Measurements from ENCODE around the gene CDK17.
A peak's percentile ranks its signal among the peaks of the same experiment; 100 is the strongest.

CDK17 gene

GRCh38 chr12:96314723-96315122 lies 85.5 kb downstream of the CDK17 start:
- H3K4me3 Mint-ChIP-seq, result no peak overlapping the region
- H3K36me3 Mint-ChIP-seq (ENCODE audit: low read depth), result peaks cover 7% of the 10 kb centered on the region
- no peaks in the 10 kb centered on the region for H3K27me3 Mint-ChIP-seq
- H3K4me1 Mint-ChIP-seq, result peaks cover 27% of the 10 kb centered on the region
- DNase-seq (no peak), ATAC-seq (no peak)
- H3K9me3 Mint-ChIP-seq, result no peaks in the 10 kb centered on the region
- no peak overlapping the region for H3K27ac Mint-ChIP-seq

GRCh38 chr12:96313606-96314005 lies 86.6 kb downstream of the CDK17 start:
- H3K9me3 Mint-ChIP-seq, result no peaks in the 10 kb centered on the region
- peaks cover 13% of the 10 kb centered on the region for H3K36me3 Mint-ChIP-seq (ENCODE audit: low read depth)
- H3K27me3 Mint-ChIP-seq, result no peaks in the 10 kb centered on the region
- DNase-seq (no peak), ATAC-seq (no peak)
- peaks cover 30% of the 10 kb centered on the region for H3K4me1 Mint-ChIP-seq
- H3K4me3 Mint-ChIP-seq, result no peak overlapping the region
- H3K27ac Mint-ChIP-seq, result no peak overlapping the region

- no peaks in the 10 kb centered on the region for H3K27me3 Mint-ChIP-seq
- H3K9me3 Mint-ChIP-seq, result no peaks in the 10 kb centered on the region
- no peak overlapping the region for H3K27ac Mint-ChIP-seq
- no peak for DNase-seq
- ATAC-seq, result no peak
- H3K36me3 Mint-ChIP-seq (ENCODE audit: low read depth), result peaks cover 10% of the 10 kb centered on the region
- no peak overlapping the region for H3K4me3 Mint-ChIP-seq
- peaks cover 27% of the 10 kb centered on the region for H3K4me1 Mint-ChIP-seq
Observed at GRCh38 chr12:96311191-96311590, 89.0 kb downstream of the CDK17 start.

- no peak for DNase-seq
- Mint-ChIP-seq H3K36me3 (ENCODE audit: low read depth) (peaks cover 14% of the 10 kb centered on the region), H3K4me1 (peaks cover 23% of the 10 kb centered on the region), H3K27ac (no peak overlapping the region), H3K4me3 (no peak overlapping the region), H3K9me3 (no peaks in the 10 kb centered on the region), H3K27me3 (no peaks in the 10 kb centered on the region)
- no peak for ATAC-seq
Observed at GRCh38 chr12:96310067-96310466, 90.2 kb downstream of the CDK17 start.

GRCh38 chr12:96308881-96309280 lies 91.4 kb downstream of the CDK17 start:
- Mint-ChIP-seq H3K9me3 (no peaks in the 10 kb centered on the region), H3K4me1 (peaks cover 16% of the 10 kb centered on the region), H3K27ac (no peak overlapping the region), H3K36me3 (ENCODE audit: low read depth) (peaks cover 14% of the 10 kb centered on the region), H3K27me3 (no peaks in the 10 kb centered on the region), H3K4me3 (no peak overlapping the region)
- no peak for ATAC-seq
- DNase-seq, result no peak

- Mint-ChIP-seq H3K9me3 (no peaks in the 10 kb centered on the region), H3K4me1 (peaks cover 9% of the 10 kb centered on the region), H3K36me3 (ENCODE audit: low read depth) (peaks cover 13% of the 10 kb centered on the region), H3K4me3 (no peak overlapping the region), H3K27me3 (no peaks in the 10 kb centered on the region), H3K27ac (no peak overlapping the region)
- ATAC-seq, result no peak
- DNase-seq, result no peak
Observed at GRCh38 chr12:96305665-96306064, 94.6 kb downstream of the CDK17 start.

GRCh38 chr12:96303653-96304052 lies 96.6 kb downstream of the CDK17 start:
- DNase-seq, result no peak
- Mint-ChIP-seq H3K4me3 (no peak overlapping the region), H3K27ac (no peak overlapping the region), H3K36me3 (ENCODE audit: low read depth) (peaks cover 19% of the 10 kb centered on the region), H3K9me3 (no peaks in the 10 kb centered on the region), H3K27me3 (no peaks in the 10 kb centered on the region), H3K4me1 (peaks cover 8% of the 10 kb centered on the region)
- ATAC-seq, result no peak

- no peak for DNase-seq
- Mint-ChIP-seq H3K4me3 (no peak overlapping the region), H3K27ac (no peak overlapping the region), H3K27me3 (no peaks in the 10 kb centered on the region), H3K9me3 (no peaks in the 10 kb centered on the region), H3K36me3 (ENCODE audit: low read depth) (peaks cover 21% of the 10 kb centered on the region), H3K4me1 (peaks cover 8% of the 10 kb centered on the region)
- no peak for ATAC-seq
Observed at GRCh38 chr12:96302687-96303310, 97.4 kb downstream of the CDK17 start.

GRCh38 chr12:96301732-96302131 lies 98.5 kb downstream of the CDK17 start:
- H3K27ac Mint-ChIP-seq, result no peak overlapping the region
- H3K36me3 Mint-ChIP-seq (ENCODE audit: low read depth), result peaks cover 28% of the 10 kb centered on the region
- H3K9me3 Mint-ChIP-seq, result no peaks in the 10 kb centered on the region
- H3K4me1 Mint-ChIP-seq, result peaks cover 8% of the 10 kb centered on the region
- H3K4me3 Mint-ChIP-seq, result no peak overlapping the region
- no peak for ATAC-seq
- no peaks in the 10 kb centered on the region for H3K27me3 Mint-ChIP-seq
- DNase-seq, result no peak

GRCh38 chr12:96300064-96300463 lies 100.2 kb downstream of the CDK17 start:
- Mint-ChIP-seq H3K4me1 (peaks cover 13% of the 10 kb centered on the region), H3K27me3 (no peaks in the 10 kb centered on the region), H3K4me3 (no peak overlapping the region), H3K36me3 (ENCODE audit: low read depth) (peaks cover 29% of the 10 kb centered on the region), H3K27ac (no peak overlapping the region), H3K9me3 (no peaks in the 10 kb centered on the region)
- no peak for ATAC-seq
- DNase-seq, result no peak

GRCh38 chr12:96297504-96297903 lies 102.7 kb downstream of the CDK17 start:
- peaks cover 41% of the 10 kb centered on the region for H3K36me3 Mint-ChIP-seq (ENCODE audit: low read depth)
- peaks cover 17% of the 10 kb centered on the region for H3K4me1 Mint-ChIP-seq

GRCh38 chr12:96295532-96296160 lies 104.6 kb downstream of the CDK17 start:
- ATAC-seq (peak; percentile 72), DNase-seq (no peak)
- Mint-ChIP-seq H3K36me3 (ENCODE audit: low read depth) (peaks cover 46% of the 10 kb centered on the region), H3K4me3 (no peak overlapping the region), H3K4me1 (peaks cover 17% of the 10 kb centered on the region), H3K27ac (no peak overlapping the region), H3K27me3 (no peaks in the 10 kb centered on the region), H3K9me3 (no peaks in the 10 kb centered on the region)

More at GRCh38 chr12:96297504-96297903, 102.7 kb downstream of the CDK17 start:
- H3K27me3 Mint-ChIP-seq, result no peaks in the 10 kb centered on the region
- H3K4me3 Mint-ChIP-seq, result no peak overlapping the region
- no peak for ATAC-seq
- no peaks in the 10 kb centered on the region for H3K9me3 Mint-ChIP-seq
- H3K27ac Mint-ChIP-seq, result no peak overlapping the region
- DNase-seq, result no peak

GRCh38 chr12:96294831-96295230 lies 105.4 kb downstream of the CDK17 start:
- Mint-ChIP-seq H3K9me3 (no peaks in the 10 kb centered on the region), H3K4me1 (peaks cover 15% of the 10 kb centered on the region), H3K36me3 (ENCODE audit: low read depth) (peaks cover 41% of the 10 kb centered on the region), H3K27ac (no peak overlapping the region), H3K4me3 (no peak overlapping the region), H3K27me3 (no peaks in the 10 kb centered on the region)
- DNase-seq (no peak), ATAC-seq (no peak)

GRCh38 chr12:96293093-96293492 lies 107.1 kb downstream of the CDK17 start:
- Mint-ChIP-seq H3K27me3 (no peaks in the 10 kb centered on the region), H3K27ac (no peak overlapping the region), H3K4me1 (peaks cover 18% of the 10 kb centered on the region), H3K36me3 (ENCODE audit: low read depth) (peaks cover 45% of the 10 kb centered on the region), H3K9me3 (no peaks in the 10 kb centered on the region), H3K4me3 (no peak overlapping the region)
- no peak for ATAC-seq
- DNase-seq, result no peak

GRCh38 chr12:96289067-96289466 lies 111.2 kb downstream of the CDK17 start:
- Mint-ChIP-seq H3K27me3 (no peaks in the 10 kb centered on the region), H3K36me3 (ENCODE audit: low read depth) (peaks cover 51% of the 10 kb centered on the region), H3K4me1 (peaks cover 7% of the 10 kb centered on the region), H3K27ac (no peak overlapping the region), H3K4me3 (no peak overlapping the region), H3K9me3 (no peaks in the 10 kb centered on the region)
- DNase-seq, result no peak
- no peak for ATAC-seq

Data from activated naive CD8-positive, alpha-beta T cell treated with anti-CD3 and anti-CD28 coated beads, Interleukin-2, amount 50 U/mL, for 24 hours (primary cell).